Endothelial cell of umbilical vein (primary cell): ENCODE results near the gene VDR. TPM values are rescaled to one million over a fixed set of nuclear protein-coding genes. Genes with fewer than 3 reads are reported as not detected.

Source experiments
- BruUV-seq: library from RNA; stranded (reverse); fragments of 400-500 nt; replicated peaks from 2 replicates; lab custom pipeline; 2021; lab: Mats Ljungman, UMichigan
- CTCF ChIA-PET: fragments of 300-600, 350-600 bp; sonication (Branson Sonifier 250); formaldehyde crosslinking; loops from one replicate; lab custom pipeline; 2021; ENCODE audit warnings: antibody characterized with exemption, inconsistent platforms; lab: Charles Lee
- POLR2A ChIA-PET: fragments of 300-600, 350-600 bp; sonication (Branson Sonifier 250); formaldehyde crosslinking; loops from one replicate; lab custom pipeline; 2021; ENCODE audit warnings: antibody characterized with exemption, inconsistent platforms; lab: Charles Lee
- DNase-seq: peaks from one replicate; pipeline ENCODE4 v3.0.0-alpha.2; 2011; ENCODE audit warnings: low read depth, low spot score
- FAIRE-seq: peaks from 2 replicates; lab custom pipeline; 2011; peaks lifted over from hg19 to GRCh38; lab: Jason Lieb, UNC
- H2AFZ ChIP-seq: 2 replicates; pipeline ENCODE4 v1.6.0; 2012; ENCODE audit warnings: low read depth, low read length, control low read depth, inconsistent platforms
- H3K27ac ChIP-seq: 2 replicates; pipeline ENCODE4 v1.5.1; 2011; ENCODE audit warnings: low read depth, mild to moderate bottlenecking, control low read depth, low read length, moderate library complexity; ENCODE audit not compliant: insufficient read depth
- H3K27me3 ChIP-seq, 2 experiments: 2 replicates each; pipeline versions ENCODE4 v1.6.0 to v1.6.1; 2011; ENCODE audit warnings: low read length in 2 of 2, mixed read lengths in 1 of 2; ENCODE audit not compliant: control insufficient read depth in 2 of 2, insufficient read depth in 2 of 2
- H3K36me3 ChIP-seq, 2 experiments: 2 replicates in 1 of 2; 3 replicates in 1 of 2; pipeline ENCODE4 v1.5.1; 2011; ENCODE audit warnings: low read length in 2 of 2, mild to moderate bottlenecking in 1 of 2, moderate library complexity in 1 of 2; ENCODE audit not compliant: control insufficient read depth in 2 of 2, insufficient read depth in 2 of 2; ENCODE audit errors: extremely low read depth in 1 of 2
- H3K4me1 ChIP-seq: 3 replicates; pipeline ENCODE4 v1.5.1; 2011; ENCODE audit warnings: mild to moderate bottlenecking, low read length; ENCODE audit not compliant: control insufficient read depth, insufficient read depth; ENCODE audit errors: extremely low read depth
- H3K4me2 ChIP-seq: 2 replicates; pipeline ENCODE4 v1.6.1; 2011; ENCODE audit warnings: low read length, control low read depth, mixed read lengths; ENCODE audit not compliant: insufficient read depth
- H3K4me3 ChIP-seq, 3 experiments: fragments of 200-600 bp in 1 of 3; sonication (generic), shearing (Covaris generic) in 1 of 3; replicated peaks in 1 of 3; 2 replicates each; pipeline ENCODE4 v1.5.1; 2011 to 2016; ENCODE audit warnings: control low read depth in 3 of 3, low read length in 3 of 3, mild to moderate bottlenecking in 2 of 3, inconsistent platforms in 1 of 3, low read depth in 1 of 3, moderate library complexity in 1 of 3; ENCODE audit not compliant: insufficient read depth in 1 of 3
- H3K79me2 ChIP-seq: 2 replicates; pipeline ENCODE4 v1.6.0; 2012; ENCODE audit warnings: low read length, inconsistent platforms; ENCODE audit not compliant: control insufficient read depth, insufficient read depth
- H3K9ac ChIP-seq: replicated peaks from 2 replicates; pipeline ENCODE3; 2011; ENCODE audit warnings: low read length, control low read depth; ENCODE audit not compliant: insufficient read depth; ENCODE audit errors: extremely low read depth
- H3K9me1 ChIP-seq: replicated peaks from 3 replicates; pipeline ENCODE4 v1.6.0; 2011; ENCODE audit warnings: mild to moderate bottlenecking, low read length; ENCODE audit not compliant: control insufficient read depth, insufficient read depth; ENCODE audit errors: extremely low read depth
- H3K9me3 ChIP-seq: replicated peaks from 2 replicates; pipeline ENCODE4 v1.5.1; 2012; ENCODE audit warnings: low read length, inconsistent platforms; ENCODE audit not compliant: control insufficient read depth, insufficient read depth
- H4K20me1 ChIP-seq: replicated peaks from 2 replicates; pipeline ENCODE3; 2011; ENCODE audit warnings: mild to moderate bottlenecking, low read length; ENCODE audit not compliant: control insufficient read depth, insufficient read depth; ENCODE audit errors: extremely low read depth
- FOS ChIP-seq: IDR thresholded peaks from 2 replicates; pipeline ENCODE4 v1.6.1; 2011; ENCODE audit warnings: mild to moderate bottlenecking, low read length, moderate library complexity, borderline replicate concordance; ENCODE audit not compliant: insufficient read depth
- POLR2AphosphoS5 ChIP-seq: IDR thresholded peaks from 2 replicates; pipeline ENCODE4 v1.6.1; 2012; ENCODE audit warnings: low read depth, mild to moderate bottlenecking, control low read depth, low read length, moderate library complexity; ENCODE audit not compliant: insufficient read depth
- dilution Hi-C: fragments of 300-500 bp; cut with MboI; formaldehyde crosslinking; loops from one replicate; pipeline ENCODE4 v1.15.0; 2019; ENCODE audit warnings: low sequenced_read_pairs; ENCODE audit not compliant: extremely low pct_ligation_motif_present
- intact Hi-C: fragments of 100-400 bp; cut with micrococcal nuclease; formaldehyde crosslinking; loops from one replicate; pipeline ENCODE4 v1.10.0; 2022
- polyA plus RNA-seq, 4 experiments: library from polyadenylated mRNA; depleted of rRNA in 3 of 4; stranded (reverse) in 3 of 4; unstranded in 1 of 4; fragments of >200 nt; gene quantifications; 2 replicates each; pipeline versions ENCODE4 v1.2.1 to v1.2.3, GENCODE V29; 2011 to 2012; ENCODE audit warnings: missing spikeins in 1 of 4
- total RNA-seq: library from RNA; stranded (reverse); gene quantifications from 2 replicates; pipeline ENCODE4 v1.2.3, GENCODE V29; 2021
- TF ChIP-seq, protein P1 (sequence below), 2 donors: IDR thresholded peaks; 1 replicate in 1 of 2; 2 replicates in 1 of 2; pipeline ENCODE4 v1.5.1; 2011; ENCODE audit warnings: low read length in 2 of 2, mild to moderate bottlenecking in 2 of 2, moderate library complexity in 2 of 2, control low read depth in 1 of 2, inconsistent platforms in 1 of 2, low read depth in 1 of 2; ENCODE audit not compliant: insufficient read depth in 1 of 2; ENCODE audit errors: extremely low read depth in 1 of 2

VDR gene
- total and polyA plus RNA-seq, 2 donors (not counting 3 experiments of a cell fraction or from before 2014, with no cell fraction given), result 0.73 to 0.91 TPM

DNA sequence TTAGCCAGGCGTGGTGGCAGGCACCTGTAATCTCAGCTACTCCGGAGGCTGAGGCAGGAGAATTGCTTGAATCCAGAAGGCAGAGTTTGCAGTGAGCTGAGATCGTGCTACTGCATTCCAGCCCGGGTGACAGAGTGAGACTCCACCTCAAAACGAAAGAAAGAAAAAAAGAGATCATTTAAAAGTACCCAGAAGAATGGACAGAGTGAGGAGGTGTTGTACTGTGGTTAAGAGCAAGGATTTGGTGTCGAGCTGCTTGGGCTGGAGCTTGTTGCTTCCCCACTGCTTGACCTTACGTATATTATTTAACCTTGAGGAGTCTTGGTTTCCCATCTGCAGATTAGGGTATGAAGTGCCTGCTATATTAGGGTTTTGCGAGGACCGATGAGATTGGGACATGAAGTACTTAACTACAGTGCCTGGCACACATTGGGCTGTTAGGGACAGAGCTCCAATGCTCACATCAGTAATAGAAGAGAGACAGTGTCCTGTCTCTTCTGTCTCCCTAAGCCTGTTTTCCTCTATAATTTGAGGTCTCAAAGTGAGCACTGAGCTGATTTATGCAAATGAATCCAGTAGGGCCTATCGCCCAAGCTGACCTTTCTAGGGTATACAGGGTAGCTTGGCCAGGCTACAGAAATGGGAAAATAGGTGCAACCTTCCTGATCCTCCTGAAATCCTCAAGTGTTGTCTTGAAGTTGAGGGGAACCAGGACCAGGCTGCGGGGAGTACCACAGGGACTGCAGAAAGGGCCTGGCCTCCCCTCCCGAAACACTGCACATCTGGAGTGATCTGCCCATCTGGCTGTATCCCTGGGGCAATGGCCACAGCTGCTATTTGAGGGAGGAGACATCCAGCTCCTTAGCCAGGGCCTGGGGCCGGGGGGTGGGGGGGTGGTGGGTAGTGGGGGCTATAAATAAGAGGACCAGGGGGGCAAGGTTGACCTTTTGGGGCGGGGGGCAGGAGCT, 76.5 kb downstream of the VDR start:
- CTCF ChIA-PET, result interaction anchor here (0.8 to 15.5 kb wide), 11 partner anchors 9 to 111 kb away, joined by 3 to 427 read pairs (median 5); partner anchors contain the start of genes HDAC7 and RAPGEF3
- Histone ChIP-seq H3K9me3 (no peaks in the 10 kb centered on the region), H3K9ac (no peak overlapping the region), H3K36me3 (no peaks in the 10 kb centered on the region), H3K27ac (no peak overlapping the region), H3K9me1 (no peaks in the 10 kb centered on the region), H3K79me2 (no peaks in the 10 kb centered on the region), H3K4me1 (peaks cover 10% of the 10 kb centered on the region), H3K4me3 (no peak overlapping the region), H4K20me1 (no peaks in the 10 kb centered on the region), H3K27me3 (no peaks in the 10 kb centered on the region), H3K4me2 (no peak overlapping the region), H2AFZ (peak overlapping the region; percentile 15)
- TF ChIP-seq, protein P1, sequence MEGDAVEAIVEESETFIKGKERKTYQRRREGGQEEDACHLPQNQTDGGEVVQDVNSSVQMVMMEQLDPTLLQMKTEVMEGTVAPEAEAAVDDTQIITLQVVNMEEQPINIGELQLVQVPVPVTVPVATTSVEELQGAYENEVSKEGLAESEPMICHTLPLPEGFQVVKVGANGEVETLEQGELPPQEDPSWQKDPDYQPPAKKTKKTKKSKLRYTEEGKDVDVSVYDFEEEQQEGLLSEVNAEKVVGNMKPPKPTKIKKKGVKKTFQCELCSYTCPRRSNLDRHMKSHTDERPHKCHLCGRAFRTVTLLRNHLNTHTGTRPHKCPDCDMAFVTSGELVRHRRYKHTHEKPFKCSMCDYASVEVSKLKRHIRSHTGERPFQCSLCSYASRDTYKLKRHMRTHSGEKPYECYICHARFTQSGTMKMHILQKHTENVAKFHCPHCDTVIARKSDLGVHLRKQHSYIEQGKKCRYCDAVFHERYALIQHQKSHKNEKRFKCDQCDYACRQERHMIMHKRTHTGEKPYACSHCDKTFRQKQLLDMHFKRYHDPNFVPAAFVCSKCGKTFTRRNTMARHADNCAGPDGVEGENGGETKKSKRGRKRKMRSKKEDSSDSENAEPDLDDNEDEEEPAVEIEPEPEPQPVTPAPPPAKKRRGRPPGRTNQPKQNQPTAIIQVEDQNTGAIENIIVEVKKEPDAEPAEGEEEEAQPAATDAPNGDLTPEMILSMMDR (IDR thresholded peaks at IDR 0.05; ENCODE audit: extremely low read depth in 1 of 2, insufficient read depth in 1 of 2, low read depth in 1 of 2, low read length in 2 of 2), result no peak
- no peak for TF ChIP-seq POLR2AphosphoS5
- TF ChIP-seq FOS, result no peak
- DNase-seq, result no peak
- FAIRE-seq, result peak; percentile 35
- dilution Hi-C loops (no loop called here), intact Hi-C loops (no loop called here)
- BruUV-seq, result no TSS peak
- POLR2A ChIA-PET, result interaction anchor here (0.6 to 1.2 kb wide), 3 partner anchors 8 to 122 kb away, joined by 3 to 4 read pairs (median 3); partner anchors contain the start of gene RPAP3
